Upper lobe of right lung (tissue), 1 donor: ENCODE results near the gene IGSF10. TPM values are rescaled to one million over a fixed set of nuclear protein-coding genes. Genes with fewer than 3 reads are reported as not detected.

Experiments
- ATAC-seq: fragments of 200-7000 bp; cut with Tn5 transposase; one replicate; pipeline ENCODE4 v1.9.1; 2020; ENCODE audit warnings: mild to moderate bottlenecking, moderate library complexity
- DNase-seq: peaks from one replicate; pipeline ENCODE4 v3.0.0-alpha.2; 2020
- H3K27ac ChIP-seq: fragments of 200-600 bp; one replicate; pipeline ENCODE4 v1.8.0; 2022
- H3K27me3 ChIP-seq: fragments of 200-600 bp; one replicate; pipeline ENCODE4 v1.8.0; 2022; ENCODE audit warnings: mild to moderate bottlenecking
- H3K36me3 ChIP-seq: fragments of 200-600 bp; one replicate; pipeline ENCODE4 v1.8.0; 2022
- H3K4me1 ChIP-seq: fragments of 200-600 bp; one replicate; pipeline ENCODE4 v1.8.0; 2022
- H3K4me3 ChIP-seq: fragments of 200-600 bp; one replicate; pipeline ENCODE4 v1.8.0; 2022; ENCODE audit warnings: mild to moderate bottlenecking
- H3K9me3 ChIP-seq: fragments of 200-600 bp; one replicate; pipeline ENCODE4 v1.8.0; 2022
- intact Hi-C: fragments of 100-400 bp; cut with DNase I; formaldehyde crosslinking; loops from one replicate; pipeline ENCODE4 v1.11.0; 2022
- total RNA-seq: library from RNA; stranded (reverse); fragmentation: NEBNext Ultra II Directional; extraction: Animal tissue kit (Norgen Biotek cat#: 25700); gene quantifications from one replicate; pipeline ENCODE4 v1.2.1, GENCODE V29; 2021
- TF ChIP-seq, protein P1 (sequence below): fragments of 200-600 bp; IDR thresholded peaks from one replicate; pipeline ENCODE4 v1.8.0; 2022; ENCODE audit warnings: antibody characterized with exemption
- donor health status: DM: no; HTN: yes; CAD: no; lungs with severe emphysema.

IGSF10 gene
- total RNA-seq, 1 donor from 2014 or later = 32.4 TPM

GRCh38 chr3:151468284-151468917, 7.5 kb upstream of the IGSF10 start:
- Histone ChIP-seq H3K9me3 (no peaks in the 10 kb centered on the region), H3K27me3 (no peaks in the 10 kb centered on the region), H3K27ac (no peak overlapping the region), H3K4me3 (no peak overlapping the region), H3K4me1 (no peaks in the 10 kb centered on the region), H3K36me3 (no peaks in the 10 kb centered on the region)
- DNase-seq (no peak), ATAC-seq (peak; percentile 91)
- TF ChIP-seq, protein P1, sequence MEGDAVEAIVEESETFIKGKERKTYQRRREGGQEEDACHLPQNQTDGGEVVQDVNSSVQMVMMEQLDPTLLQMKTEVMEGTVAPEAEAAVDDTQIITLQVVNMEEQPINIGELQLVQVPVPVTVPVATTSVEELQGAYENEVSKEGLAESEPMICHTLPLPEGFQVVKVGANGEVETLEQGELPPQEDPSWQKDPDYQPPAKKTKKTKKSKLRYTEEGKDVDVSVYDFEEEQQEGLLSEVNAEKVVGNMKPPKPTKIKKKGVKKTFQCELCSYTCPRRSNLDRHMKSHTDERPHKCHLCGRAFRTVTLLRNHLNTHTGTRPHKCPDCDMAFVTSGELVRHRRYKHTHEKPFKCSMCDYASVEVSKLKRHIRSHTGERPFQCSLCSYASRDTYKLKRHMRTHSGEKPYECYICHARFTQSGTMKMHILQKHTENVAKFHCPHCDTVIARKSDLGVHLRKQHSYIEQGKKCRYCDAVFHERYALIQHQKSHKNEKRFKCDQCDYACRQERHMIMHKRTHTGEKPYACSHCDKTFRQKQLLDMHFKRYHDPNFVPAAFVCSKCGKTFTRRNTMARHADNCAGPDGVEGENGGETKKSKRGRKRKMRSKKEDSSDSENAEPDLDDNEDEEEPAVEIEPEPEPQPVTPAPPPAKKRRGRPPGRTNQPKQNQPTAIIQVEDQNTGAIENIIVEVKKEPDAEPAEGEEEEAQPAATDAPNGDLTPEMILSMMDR = peak; percentile 92
- intact Hi-C loops = no loop called here

- TF ChIP-seq, protein P1 = no peak
- Histone ChIP-seq H3K27me3 (no peaks in the 10 kb centered on the region), H3K9me3 (no peaks in the 10 kb centered on the region), H3K4me1 (no peaks in the 10 kb centered on the region), H3K27ac (no peak overlapping the region), H3K36me3 (no peaks in the 10 kb centered on the region), H3K4me3 (no peak overlapping the region)
- ATAC-seq = no peak
- intact Hi-C loops = no loop called here
- DNase-seq = no peak
Observed at GRCh38 chr3:151467069-151467468, 6.2 kb upstream of the IGSF10 start.

DNA sequence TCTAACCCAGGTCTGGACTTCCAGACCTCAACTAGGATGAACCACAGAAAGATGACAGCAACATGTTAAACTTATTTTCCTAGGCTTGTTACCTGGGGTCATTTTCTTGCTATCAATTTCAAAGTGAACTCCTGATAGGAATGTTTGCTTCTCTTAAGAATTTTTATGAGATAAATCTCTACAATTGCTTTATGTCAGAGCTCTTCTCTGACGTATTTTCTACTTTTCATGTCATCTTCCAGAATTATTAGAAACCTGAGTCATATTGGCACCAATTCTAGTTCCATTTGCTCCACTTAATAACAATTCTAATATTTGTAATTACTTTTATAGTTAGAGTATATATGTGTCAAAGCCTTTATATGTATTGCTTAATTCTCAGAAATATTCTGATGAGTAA, 2.1 kb upstream of the IGSF10 start:
- no peaks in the 10 kb centered on the region for H3K4me1 ChIP-seq
- TF ChIP-seq, protein P1 = no peak
- no peak overlapping the region for H3K4me3 ChIP-seq
- intact Hi-C loops = no loop called here
- no peak for ATAC-seq
- no peaks in the 10 kb centered on the region for H3K36me3 ChIP-seq
- no peak for DNase-seq
- no peaks in the 10 kb centered on the region for H3K9me3 ChIP-seq
- no peaks in the 10 kb centered on the region for H3K27me3 ChIP-seq
- H3K27ac ChIP-seq = no peak overlapping the region

DNA sequence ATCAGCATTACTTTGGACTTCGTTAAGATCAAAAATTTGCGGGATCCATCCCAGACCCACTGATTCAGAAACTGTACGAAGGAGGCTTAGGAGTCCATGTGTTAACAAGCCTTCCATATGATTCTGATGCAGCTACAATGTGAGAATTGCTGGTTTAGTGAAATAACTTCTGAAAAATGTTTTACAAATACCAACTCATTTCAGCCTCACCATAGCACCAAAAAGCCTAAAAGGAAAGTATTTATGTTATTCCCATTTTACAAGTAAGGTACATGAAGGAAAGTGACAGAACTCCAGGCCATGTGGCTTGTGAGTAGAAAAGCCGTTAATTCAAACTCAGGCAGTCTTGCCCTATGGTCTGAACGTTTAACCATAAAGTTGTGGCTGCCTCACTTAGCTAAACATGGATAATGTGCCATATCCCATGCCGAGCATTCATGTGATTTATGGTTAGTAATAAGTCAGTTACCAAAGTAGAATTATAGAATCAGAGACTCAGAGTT, 1.5 kb upstream of the IGSF10 start:
- H3K9me3 ChIP-seq = no peaks in the 10 kb centered on the region
- no peak for DNase-seq
- H3K27me3 ChIP-seq = no peaks in the 10 kb centered on the region
- no peak overlapping the region for H3K27ac ChIP-seq
- H3K36me3 ChIP-seq = no peaks in the 10 kb centered on the region
- no peaks in the 10 kb centered on the region for H3K4me1 ChIP-seq
- no peak overlapping the region for H3K4me3 ChIP-seq
- no peak for ATAC-seq
- intact Hi-C loops = no loop called here
- TF ChIP-seq, protein P1 = no peak

DNA sequence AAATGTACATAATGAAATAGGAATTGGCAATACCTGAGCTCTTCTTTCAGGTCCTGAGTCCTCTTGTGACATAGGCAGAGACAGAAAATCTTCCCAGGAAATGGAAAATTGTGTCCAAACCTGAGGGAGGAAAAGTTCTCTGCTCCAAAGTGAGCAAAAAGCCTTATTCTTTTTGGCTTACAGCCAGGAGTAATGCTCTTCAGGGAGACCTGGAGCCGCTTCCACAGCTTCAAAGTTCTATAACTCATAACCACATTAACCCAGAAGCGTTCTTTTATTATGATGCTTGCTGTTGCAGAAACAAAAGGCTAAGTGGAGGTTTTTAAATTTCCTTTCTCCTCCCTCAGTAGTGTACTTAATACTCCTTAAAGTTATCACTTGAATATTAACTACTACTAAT, 633 bp downstream of the IGSF10 start:
- DNase-seq = no peak
- no peaks in the 10 kb centered on the region for H3K36me3 ChIP-seq
- H3K4me1 ChIP-seq = no peaks in the 10 kb centered on the region
- peak overlapping the region; percentile 54 for H3K4me3 ChIP-seq
- no peak for ATAC-seq
- TF ChIP-seq, protein P1 = no peak
- no peaks in the 10 kb centered on the region for H3K27me3 ChIP-seq
- no peaks in the 10 kb centered on the region for H3K9me3 ChIP-seq
- intact Hi-C loops = no loop called here
- H3K27ac ChIP-seq = peak overlapping the region; percentile 44

DNA sequence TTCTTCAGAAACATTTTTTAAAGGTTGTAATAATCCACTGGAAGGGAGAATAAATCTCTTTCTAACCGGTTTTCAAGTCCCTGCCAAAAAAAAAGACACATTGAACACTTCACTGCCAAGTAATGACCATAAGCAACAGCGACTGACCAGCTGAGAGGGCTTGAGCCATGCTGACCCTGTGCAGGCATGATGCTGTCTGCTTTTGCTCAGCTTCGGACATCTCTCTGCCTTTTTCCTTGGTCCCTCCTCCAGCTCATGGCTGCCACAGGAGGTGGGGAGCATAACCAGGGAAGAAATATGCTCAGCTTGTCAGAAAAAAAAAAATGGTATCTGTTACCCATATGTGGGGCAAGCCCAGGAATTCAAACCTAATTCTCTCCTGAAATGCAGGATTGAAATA, 1.5 kb downstream of the IGSF10 start:
- H3K4me3 ChIP-seq = peak overlapping the region; percentile 54
- peak; percentile 57 for ATAC-seq
- TF ChIP-seq, protein P1 = no peak
- H3K27me3 ChIP-seq = no peaks in the 10 kb centered on the region
- H3K9me3 ChIP-seq = no peaks in the 10 kb centered on the region
- H3K27ac ChIP-seq = peak overlapping the region; percentile 44
- intact Hi-C loops = no loop called here
- H3K4me1 ChIP-seq = no peaks in the 10 kb centered on the region
- DNase-seq = no peak
- no peaks in the 10 kb centered on the region for H3K36me3 ChIP-seq
